ENCODE results near the gene ITPK1. TPM values are rescaled to one million over a fixed set of nuclear protein-coding genes. Genes with fewer than 3 reads are reported as not detected.

The ITPK1 gene
- total and polyA plus RNA-seq, 2 experiments from 2014 or later: 33.0 to 42.9 TPM

- Histone ChIP-seq H3K4me1 (ENCODE audit: low read depth) (peaks cover 14% of the 10 kb centered on the region), H3K9me3 (ENCODE audit: low read depth) (no peaks in the 10 kb centered on the region), H3K27ac (no peak overlapping the region), H3K27me3 (no peaks in the 10 kb centered on the region), H3K36me3 (no peaks in the 10 kb centered on the region), H3K4me3 (no peak overlapping the region)
- peak in 1 of 2 donors; percentile 65 for DNase-seq (ENCODE audit: low read depth in 1 of 2, low spot score in 1 of 2)
- no peak for TF ChIP-seq CTCF (IDR thresholded peaks at IDR 0.05; ENCODE audit: low read depth, low read length)
Observed at GRCh38 chr14:93007225-93007997, 108.3 kb downstream of the ITPK1 start.

- H3K4me1 ChIP-seq (ENCODE audit: low read depth): peaks cover 14% of the 10 kb centered on the region
- no peaks in the 10 kb centered on the region for H3K27me3 ChIP-seq
- TF ChIP-seq CTCF (IDR thresholded peaks at IDR 0.05; ENCODE audit: low read depth, low read length): no peak
- H3K36me3 ChIP-seq: no peaks in the 10 kb centered on the region
- no peak overlapping the region for H3K4me3 ChIP-seq
- DNase-seq (ENCODE audit: low read depth in 1 of 2, low spot score in 1 of 2): peak in 1 of 2 donors; percentile 61
- no peak overlapping the region for H3K27ac ChIP-seq
- no peaks in the 10 kb centered on the region for H3K9me3 ChIP-seq (ENCODE audit: low read depth)
Observed at GRCh38 chr14:93006567-93007051, 109.1 kb downstream of the ITPK1 start.

GRCh38 chr14:93005838-93006237, 109.9 kb downstream of the ITPK1 start:
- Histone ChIP-seq H3K27me3 (no peaks in the 10 kb centered on the region), H3K36me3 (no peaks in the 10 kb centered on the region), H3K4me1 (ENCODE audit: low read depth) (peaks cover 14% of the 10 kb centered on the region), H3K27ac (no peak overlapping the region), H3K9me3 (ENCODE audit: low read depth) (no peaks in the 10 kb centered on the region), H3K4me3 (no peak overlapping the region)
- no peak for DNase-seq (ENCODE audit: low read depth in 1 of 2, low spot score in 1 of 2)
- TF ChIP-seq CTCF (IDR thresholded peaks at IDR 0.05; ENCODE audit: low read depth, low read length): no peak

- Histone ChIP-seq H3K9me3 (ENCODE audit: low read depth) (no peaks in the 10 kb centered on the region), H3K27me3 (no peaks in the 10 kb centered on the region), H3K27ac (no peak overlapping the region), H3K4me3 (no peak overlapping the region), H3K4me1 (ENCODE audit: low read depth) (peaks cover 10% of the 10 kb centered on the region), H3K36me3 (no peaks in the 10 kb centered on the region)
- peak in 1 of 2 donors; percentile 8 for DNase-seq (ENCODE audit: low read depth in 1 of 2, low spot score in 1 of 2)
- no peak for TF ChIP-seq CTCF (IDR thresholded peaks at IDR 0.05; ENCODE audit: low read depth, low read length)
Observed at GRCh38 chr14:93005135-93005813, 110.5 kb downstream of the ITPK1 start.

GRCh38 chr14:93004699-93005082, 111.0 kb downstream of the ITPK1 start:
- Histone ChIP-seq H3K27me3 (no peaks in the 10 kb centered on the region), H3K36me3 (no peaks in the 10 kb centered on the region), H3K4me3 (no peak overlapping the region), H3K27ac (no peak overlapping the region), H3K4me1 (ENCODE audit: low read depth) (peaks cover 6% of the 10 kb centered on the region), H3K9me3 (ENCODE audit: low read depth) (no peaks in the 10 kb centered on the region)
- no peak for DNase-seq (ENCODE audit: low read depth in 1 of 2, low spot score in 1 of 2)
- TF ChIP-seq CTCF (IDR thresholded peaks at IDR 0.05; ENCODE audit: low read depth, low read length): no peak
